ENCODE data around the gene COPS3. TPM values are rescaled to one million over a fixed set of nuclear protein-coding genes. Genes with fewer than 3 reads are reported as not detected.

The COPS3 gene
- total RNA-seq, 2 donors from 2014 or later, result 46.0 to 65.5 TPM

DNA sequence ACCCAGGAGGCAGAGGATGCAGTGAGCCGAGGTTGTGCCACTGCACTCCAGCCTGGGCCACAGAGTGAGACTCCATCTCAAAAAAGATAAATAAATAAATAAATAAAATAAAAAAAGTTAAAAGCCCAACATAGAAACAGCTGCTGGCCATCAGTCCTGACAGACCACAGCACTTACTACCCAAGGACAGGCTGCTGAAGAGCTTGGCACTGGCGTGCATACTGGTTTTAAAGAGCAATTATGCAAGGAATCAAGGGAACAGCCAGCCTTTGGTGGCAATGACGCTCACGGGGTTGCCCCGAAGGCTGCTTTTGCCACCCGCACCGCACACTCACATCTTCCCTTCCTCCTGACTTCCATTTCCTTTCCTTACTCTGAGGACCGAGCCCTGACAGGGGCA, 79.1 kb downstream of the COPS3 start:
- Histone ChIP-seq H3K4me1 (peaks cover 0 to 54% of the 10 kb centered on the region in 2 donors), H3K4me3 (no peak overlapping the region), H3K27ac (peak overlapping the region; percentile 18 to 43), H3K9me3 (no peaks in the 10 kb centered on the region), H3K27me3 (no peaks in the 10 kb centered on the region), H3K36me3 (no peaks in the 10 kb centered on the region)
- DNase-seq (ENCODE audit: low spot score), result no peak
- TF ChIP-seq, protein P1, sequence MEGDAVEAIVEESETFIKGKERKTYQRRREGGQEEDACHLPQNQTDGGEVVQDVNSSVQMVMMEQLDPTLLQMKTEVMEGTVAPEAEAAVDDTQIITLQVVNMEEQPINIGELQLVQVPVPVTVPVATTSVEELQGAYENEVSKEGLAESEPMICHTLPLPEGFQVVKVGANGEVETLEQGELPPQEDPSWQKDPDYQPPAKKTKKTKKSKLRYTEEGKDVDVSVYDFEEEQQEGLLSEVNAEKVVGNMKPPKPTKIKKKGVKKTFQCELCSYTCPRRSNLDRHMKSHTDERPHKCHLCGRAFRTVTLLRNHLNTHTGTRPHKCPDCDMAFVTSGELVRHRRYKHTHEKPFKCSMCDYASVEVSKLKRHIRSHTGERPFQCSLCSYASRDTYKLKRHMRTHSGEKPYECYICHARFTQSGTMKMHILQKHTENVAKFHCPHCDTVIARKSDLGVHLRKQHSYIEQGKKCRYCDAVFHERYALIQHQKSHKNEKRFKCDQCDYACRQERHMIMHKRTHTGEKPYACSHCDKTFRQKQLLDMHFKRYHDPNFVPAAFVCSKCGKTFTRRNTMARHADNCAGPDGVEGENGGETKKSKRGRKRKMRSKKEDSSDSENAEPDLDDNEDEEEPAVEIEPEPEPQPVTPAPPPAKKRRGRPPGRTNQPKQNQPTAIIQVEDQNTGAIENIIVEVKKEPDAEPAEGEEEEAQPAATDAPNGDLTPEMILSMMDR (IDR thresholded peaks at IDR 0.05), result no peak

DNA sequence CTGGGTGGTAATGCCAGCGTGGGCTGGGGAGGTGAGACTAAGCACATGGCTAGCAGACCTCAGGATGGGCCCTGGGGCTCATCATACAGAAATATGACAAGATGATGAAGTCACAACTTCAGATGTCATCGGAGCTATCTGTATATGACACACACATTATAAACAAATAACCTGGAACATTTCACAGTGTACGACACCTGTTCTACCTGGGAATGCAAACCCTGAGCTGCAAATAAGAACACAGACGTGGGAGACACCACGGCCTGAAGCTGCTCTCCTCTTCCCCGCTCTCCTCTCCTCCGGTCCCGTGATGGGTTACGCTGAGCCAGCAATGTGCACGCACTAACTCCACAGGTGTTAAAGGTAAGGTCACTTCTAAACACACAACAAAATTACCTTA, 79.8 kb downstream of the COPS3 start:
- DNase-seq (ENCODE audit: low spot score), result no peak
- H3K27ac ChIP-seq, result peak overlapping the region in 1 of 2 donors; percentile 18

DNA sequence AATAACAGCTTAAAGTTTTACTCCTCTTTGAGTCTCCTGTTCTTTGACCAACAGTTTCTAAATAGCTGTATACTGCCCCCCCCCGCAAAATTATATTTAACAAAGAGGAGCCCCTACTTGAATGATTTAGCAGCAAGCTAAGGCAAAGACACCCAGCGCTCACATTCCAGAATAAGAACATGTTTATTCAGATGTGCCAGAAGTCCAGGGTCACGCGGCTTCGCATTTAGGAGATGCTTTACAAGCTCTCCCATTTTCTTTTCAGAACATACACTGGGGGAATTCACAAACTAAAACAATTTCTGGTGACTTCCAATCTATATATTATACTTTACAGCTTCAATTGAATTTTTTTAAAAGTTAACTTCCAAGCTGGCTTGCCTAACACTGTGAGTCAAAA, 80.2 kb downstream of the COPS3 start:
- no peak overlapping the region for H3K27ac ChIP-seq

More for the DNA sequence above, 79.8 kb downstream of the COPS3 start:
- Histone ChIP-seq H3K9me3 (no peaks in the 10 kb centered on the region), H3K4me3 (no peak overlapping the region), H3K4me1 (peaks cover 0 to 48% of the 10 kb centered on the region in 2 donors), H3K27me3 (no peaks in the 10 kb centered on the region), H3K36me3 (no peaks in the 10 kb centered on the region)
- TF ChIP-seq, protein P1 (IDR thresholded peaks at IDR 0.05), result no peak

DNA sequence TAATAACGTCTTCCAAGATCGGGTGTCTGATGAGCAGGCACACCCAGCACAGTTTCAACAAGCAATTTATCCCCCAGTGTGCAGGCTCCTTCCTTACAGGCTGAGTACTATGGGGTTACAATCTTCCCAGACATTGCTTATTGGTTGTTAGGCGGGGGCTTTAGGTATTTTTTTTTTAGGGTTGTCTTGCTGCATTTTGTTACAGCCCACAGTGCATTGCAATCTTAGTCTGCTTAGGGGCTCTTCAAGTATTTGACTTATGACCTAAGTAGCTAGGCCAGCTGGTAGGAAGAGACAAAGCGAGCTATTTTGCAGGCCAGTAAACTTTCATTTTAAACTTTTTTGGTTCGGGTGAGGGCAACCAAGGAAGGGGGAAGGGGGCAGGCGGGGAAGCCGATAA, 80.7 kb downstream of the COPS3 start:
- Histone ChIP-seq H3K27me3 (no peaks in the 10 kb centered on the region), H3K4me3 (no peak overlapping the region), H3K4me1 (peaks cover 0 to 38% of the 10 kb centered on the region in 2 donors), H3K9me3 (no peaks in the 10 kb centered on the region), H3K27ac (no peak overlapping the region), H3K36me3 (no peaks in the 10 kb centered on the region)
- TF ChIP-seq, protein P1 (IDR thresholded peaks at IDR 0.05), result no peak
- DNase-seq (ENCODE audit: low spot score), result no peak

More for the DNA sequence above, 80.2 kb downstream of the COPS3 start:
- Histone ChIP-seq H3K9me3 (no peaks in the 10 kb centered on the region), H3K27me3 (no peaks in the 10 kb centered on the region), H3K4me3 (no peak overlapping the region), H3K36me3 (no peaks in the 10 kb centered on the region), H3K4me1 (peaks cover 0 to 43% of the 10 kb centered on the region in 2 donors)
- TF ChIP-seq, protein P1 (IDR thresholded peaks at IDR 0.05), result no peak
- DNase-seq (ENCODE audit: low spot score), result no peak

DNA sequence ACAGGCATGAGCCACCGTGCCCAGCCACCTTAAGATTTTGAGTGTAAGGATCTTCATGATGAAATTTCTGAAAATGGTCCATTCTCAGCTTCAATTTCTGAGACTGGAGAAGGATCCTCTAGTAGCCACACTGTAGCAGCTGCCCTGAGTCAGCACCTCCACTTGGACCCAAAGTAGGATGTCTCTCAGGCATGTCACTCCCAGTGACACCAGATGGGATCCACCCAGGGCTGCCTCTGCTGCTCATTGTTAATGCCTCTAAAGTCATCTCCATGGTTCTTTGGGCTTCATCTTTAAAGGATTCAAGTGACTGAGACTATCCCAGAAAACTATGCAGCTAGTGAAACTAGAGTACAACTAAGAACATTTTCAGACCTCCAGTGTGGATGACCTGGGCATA, 82.8 kb downstream of the COPS3 start:
- Histone ChIP-seq H3K9me3 (no peaks in the 10 kb centered on the region), H3K27ac (no peak overlapping the region), H3K36me3 (no peaks in the 10 kb centered on the region), H3K27me3 (no peaks in the 10 kb centered on the region), H3K4me3 (no peak overlapping the region), H3K4me1 (peaks cover 0 to 18% of the 10 kb centered on the region in 2 donors)
- TF ChIP-seq, protein P1 (IDR thresholded peaks at IDR 0.05), result no peak
- DNase-seq (ENCODE audit: low spot score), result no peak

DNA sequence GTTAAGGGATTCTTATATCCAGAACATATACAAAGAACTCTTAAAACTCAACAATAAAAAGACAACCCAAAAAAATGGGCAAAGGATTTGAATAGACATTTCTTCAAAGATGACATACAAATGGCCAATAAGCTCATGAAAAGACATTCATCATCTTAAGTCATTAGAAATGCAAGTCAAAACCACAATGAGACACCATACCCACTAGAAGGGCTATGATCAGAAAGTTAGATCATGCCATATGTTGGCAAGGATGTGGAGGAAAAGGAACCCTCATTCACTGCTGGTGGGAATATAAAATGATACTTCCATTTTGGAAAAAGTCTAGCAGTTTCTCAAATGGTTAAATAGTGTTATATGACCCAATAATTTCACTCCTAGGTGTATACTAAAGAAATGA, 84.3 kb downstream of the COPS3 start:
- H3K27ac ChIP-seq, result no peak overlapping the region

More for the DNA sequence above, 84.3 kb downstream of the COPS3 start:
- TF ChIP-seq, protein P1 (IDR thresholded peaks at IDR 0.05), result no peak
- Histone ChIP-seq H3K4me3 (no peak overlapping the region), H3K9me3 (no peaks in the 10 kb centered on the region), H3K27me3 (no peaks in the 10 kb centered on the region), H3K36me3 (no peaks in the 10 kb centered on the region), H3K4me1 (peaks cover 0 to 16% of the 10 kb centered on the region in 2 donors)
- no peak for DNase-seq (ENCODE audit: low spot score)
